Keratinocyte (primary cell): ENCODE data around the gene WNT4. TPM values are rescaled to one million over a fixed set of nuclear protein-coding genes. Genes with fewer than 3 reads are reported as not detected.

Source experiments
- DNase-seq: peaks from one replicate; pipeline ENCODE4 v3.0.0-alpha.2; 2011; ENCODE audit warnings: low read depth, missing footprints, low spot score
- FAIRE-seq: peaks from 2 replicates; lab custom pipeline; 2011; peaks lifted over from hg19 to GRCh38; lab: Jason Lieb, UNC
- H2AFZ ChIP-seq: 2 replicates; pipeline ENCODE4 v1.6.0; 2012; ENCODE audit warnings: low read length, control low read depth, inconsistent platforms; ENCODE audit not compliant: control insufficient read depth
- H3K27ac ChIP-seq: 2 replicates; pipeline ENCODE4 v1.5.1; 2011; ENCODE audit warnings: low read length; ENCODE audit not compliant: control insufficient read depth, insufficient read depth
- H3K27me3 ChIP-seq: 3 replicates; pipeline ENCODE4 v1.6.0; 2011; ENCODE audit warnings: low read length; ENCODE audit not compliant: control insufficient read depth, insufficient read depth; ENCODE audit errors: extremely low read depth
- H3K36me3 ChIP-seq, 2 experiments: 2 replicates in 1 of 2; 3 replicates in 1 of 2; pipeline ENCODE4 v1.5.1; 2011; ENCODE audit warnings: low read length in 2 of 2, mild to moderate bottlenecking in 1 of 2; ENCODE audit not compliant: control insufficient read depth in 2 of 2, insufficient read depth in 2 of 2; ENCODE audit errors: extremely low read depth in 1 of 2
- H3K4me1 ChIP-seq: 3 replicates; pipeline ENCODE4 v1.5.1; 2011; ENCODE audit warnings: low read length; ENCODE audit not compliant: control insufficient read depth, insufficient read depth; ENCODE audit errors: extremely low read depth
- H3K4me2 ChIP-seq: 3 replicates; pipeline ENCODE4 v1.6.0; 2011; ENCODE audit warnings: low read depth, low read length; ENCODE audit not compliant: control insufficient read depth, insufficient read depth; ENCODE audit errors: extremely low read depth
- H3K4me3 ChIP-seq, 3 experiments: fragments of 200-600 bp in 1 of 3; sonication (generic) in 1 of 3; 2 replicates in 2 of 3; 3 replicates in 1 of 3; pipeline ENCODE4 v1.5.1; 2011 to 2016; ENCODE audit warnings: low read length in 3 of 3, mild to moderate bottlenecking in 3 of 3, control low read depth in 2 of 3, inconsistent platforms in 1 of 3, low read depth in 1 of 3, mixed read lengths in 1 of 3, mixed run types in 1 of 3, moderate library complexity in 1 of 3; ENCODE audit not compliant: control insufficient read depth in 2 of 3, insufficient read depth in 2 of 3; ENCODE audit errors: extremely low read depth in 1 of 3
- H3K79me2 ChIP-seq: 2 replicates; pipeline ENCODE4 v1.6.0; 2012; ENCODE audit warnings: low read length; ENCODE audit not compliant: control insufficient read depth, insufficient read depth
- H3K9ac ChIP-seq: 3 replicates; pipeline ENCODE4 v1.6.0; 2011; ENCODE audit warnings: low read length; ENCODE audit not compliant: control insufficient read depth, insufficient read depth; ENCODE audit errors: extremely low read depth
- H3K9me1 ChIP-seq: 3 replicates; pipeline ENCODE4 v1.6.0; 2011; ENCODE audit warnings: low read length; ENCODE audit not compliant: control insufficient read depth, insufficient read depth; ENCODE audit errors: extremely low read depth
- H3K9me3 ChIP-seq: 2 replicates; pipeline ENCODE4 v1.5.1; 2012; ENCODE audit warnings: low read depth, low read length; ENCODE audit not compliant: control insufficient read depth
- H4K20me1 ChIP-seq: 3 replicates; pipeline ENCODE4 v1.6.0; 2011; ENCODE audit warnings: low read length; ENCODE audit not compliant: control insufficient read depth, insufficient read depth; ENCODE audit errors: extremely low read depth
- EZH2 ChIP-seq: IDR thresholded peaks from one replicate; pipeline ENCODE4 v1.6.1; 2012; ENCODE audit warnings: inconsistent platforms, mild to moderate bottlenecking, low read length, moderate library complexity
- dilution Hi-C: fragments of 300-500 bp; cut with MboI; formaldehyde crosslinking; loops from one replicate; pipeline ENCODE4 v1.7.0; 2020; ENCODE audit warnings: low sequenced_read_pairs; ENCODE audit not compliant: extremely low pct_ligation_motif_present
- polyA plus RNA-seq, 5 experiments: library from polyadenylated mRNA; depleted of rRNA in 3 of 5; stranded (reverse) in 3 of 5; stranded (forward) in 1 of 5; unstranded in 1 of 5; fragments of >200 nt; gene quantifications; 1 replicate in 1 of 5; 2 replicates in 3 of 5; 3 replicates in 1 of 5; pipeline versions ENCODE4 v1.2.1 to v1.2.3, GENCODE V29; 2011 to 2012; ENCODE audit warnings: missing spikeins in 2 of 5, low read depth in 1 of 5, low replicate concordance in 1 of 5
- TF ChIP-seq, protein P1 (sequence below), 3 experiments: IDR thresholded peaks in 1 of 3; conservative IDR thresholded peaks in 1 of 3; optimal IDR thresholded peaks in 1 of 3; 2 replicates in 2 of 3; 3 replicates in 1 of 3; pipeline versions ENCODE3 to v1.5.1; 2011; ENCODE audit warnings: low read length in 3 of 3, mild to moderate bottlenecking in 3 of 3, moderate library complexity in 2 of 3, control low read depth in 1 of 3, inconsistent platforms in 1 of 3; ENCODE audit not compliant: insufficient read depth in 2 of 3; ENCODE audit errors: extremely low read depth in 1 of 3

WNT4 gene
- polyA plus RNA-seq, 1 donor (not counting 4 experiments of a cell fraction or from before 2014, with no cell fraction given), result 2.6 TPM

GRCh38 chr1:22171951-22172715 is 29.2 kb upstream of the WNT4 start:
- Histone ChIP-seq H3K9me3 (peaks cover 2% of the 10 kb centered on the region), H3K79me2 (no peaks in the 10 kb centered on the region), H3K9me1 (no peaks in the 10 kb centered on the region), H3K4me3 (no peak overlapping the region), H4K20me1 (no peaks in the 10 kb centered on the region), H2AFZ (no peak overlapping the region), H3K27ac (no peak overlapping the region), H3K27me3 (peaks cover 7% of the 10 kb centered on the region), H3K4me2 (peak overlapping the region; percentile 46), H3K9ac (no peak overlapping the region), H3K4me1 (peaks cover 9% of the 10 kb centered on the region), H3K36me3 (no peaks in the 10 kb centered on the region)
- TF ChIP-seq EZH2, result no peak
- TF ChIP-seq, protein P1, sequence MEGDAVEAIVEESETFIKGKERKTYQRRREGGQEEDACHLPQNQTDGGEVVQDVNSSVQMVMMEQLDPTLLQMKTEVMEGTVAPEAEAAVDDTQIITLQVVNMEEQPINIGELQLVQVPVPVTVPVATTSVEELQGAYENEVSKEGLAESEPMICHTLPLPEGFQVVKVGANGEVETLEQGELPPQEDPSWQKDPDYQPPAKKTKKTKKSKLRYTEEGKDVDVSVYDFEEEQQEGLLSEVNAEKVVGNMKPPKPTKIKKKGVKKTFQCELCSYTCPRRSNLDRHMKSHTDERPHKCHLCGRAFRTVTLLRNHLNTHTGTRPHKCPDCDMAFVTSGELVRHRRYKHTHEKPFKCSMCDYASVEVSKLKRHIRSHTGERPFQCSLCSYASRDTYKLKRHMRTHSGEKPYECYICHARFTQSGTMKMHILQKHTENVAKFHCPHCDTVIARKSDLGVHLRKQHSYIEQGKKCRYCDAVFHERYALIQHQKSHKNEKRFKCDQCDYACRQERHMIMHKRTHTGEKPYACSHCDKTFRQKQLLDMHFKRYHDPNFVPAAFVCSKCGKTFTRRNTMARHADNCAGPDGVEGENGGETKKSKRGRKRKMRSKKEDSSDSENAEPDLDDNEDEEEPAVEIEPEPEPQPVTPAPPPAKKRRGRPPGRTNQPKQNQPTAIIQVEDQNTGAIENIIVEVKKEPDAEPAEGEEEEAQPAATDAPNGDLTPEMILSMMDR (optimal IDR thresholded peaks at IDR 0.05 in 1 of 3, IDR thresholded peaks at IDR 0.05 in 1 of 3, conservative IDR thresholded peaks at IDR 0.05 in 1 of 3; ENCODE audit: extremely low read depth in 1 of 3, insufficient read depth in 2 of 3, low read length in 3 of 3), result peak; percentile 45 to 68 (median 57)
- no peak for FAIRE-seq
- dilution Hi-C loops, result loop anchor here (25.0 kb wide), 1 partner anchor 215 kb away; no protein-coding TSS in a partner anchor
- peak; percentile 45 for DNase-seq

- H3K36me3 ChIP-seq, result no peaks in the 10 kb centered on the region
- FAIRE-seq, result no peak
These were observed 26.9 kb upstream of the WNT4 start for GRCh38 chr1:22169816-22170215.

More at GRCh38 chr1:22169816-22170215, 26.9 kb upstream of the WNT4 start:
- Histone ChIP-seq H3K4me3 (no peak overlapping the region), H3K4me2 (no peak overlapping the region), H3K27ac (no peak overlapping the region), H3K27me3 (peaks cover 7% of the 10 kb centered on the region), H4K20me1 (no peaks in the 10 kb centered on the region), H3K4me1 (peaks cover 8% of the 10 kb centered on the region), H3K9ac (no peak overlapping the region), H3K9me3 (peaks cover 2% of the 10 kb centered on the region), H3K79me2 (no peaks in the 10 kb centered on the region), H2AFZ (no peak overlapping the region), H3K9me1 (no peaks in the 10 kb centered on the region)
- no peak for TF ChIP-seq EZH2
- TF ChIP-seq, protein P1 (optimal IDR thresholded peaks at IDR 0.05 in 1 of 3, IDR thresholded peaks at IDR 0.05 in 1 of 3, conservative IDR thresholded peaks at IDR 0.05 in 1 of 3; ENCODE audit: extremely low read depth in 1 of 3, insufficient read depth in 2 of 3, low read length in 3 of 3), result no peak
- no peak for DNase-seq
- dilution Hi-C loops, result loop anchor here (25.0 kb wide), 1 partner anchor 217 kb away; no protein-coding TSS in a partner anchor
